Activated T-cell treated with anti-CD3 and anti-CD28 coated beads, Interleukin-2, amount 50 U/mL, for 48 hours (primary cell): ENCODE measurements around the gene GNB1.
"Not testable (repeated sequence)": the region's sequence is repeated elsewhere in the genome, so short reads cannot be mapped to it uniquely, and the experiment has no call there.

Experiments used
- DNase-seq, 2 experiments: peaks; one replicate each; pipeline ENCODE4 v3.0.0-alpha.2; 2020

GNB1 gene

GRCh38 chr1:1856161-1856560 lies 34.7 kb downstream of the GNB1 start:
- not testable (repeated sequence) for DNase-seq

GRCh38 chr1:1853593-1854257 lies 37.2 kb downstream of the GNB1 start:
- no peak for DNase-seq

GRCh38 chr1:1852619-1853414 lies 38.1 kb downstream of the GNB1 start:
- DNase-seq, result no peak

GRCh38 chr1:1847890-1848289 lies 43.0 kb downstream of the GNB1 start:
- DNase-seq, result no peak

GRCh38 chr1:1847061-1847850 lies 43.6 kb downstream of the GNB1 start:
- DNase-seq, result no peak

GRCh38 chr1:1846386-1846918 lies 44.4 kb downstream of the GNB1 start:
- no peak for DNase-seq

- no peak for DNase-seq
Measured at GRCh38 chr1:1842360-1843146, 48.3 kb downstream of the GNB1 start.

- no peak for DNase-seq
Measured at GRCh38 chr1:1841575-1841995, 49.3 kb downstream of the GNB1 start.

- DNase-seq, result no peak
Measured at GRCh38 chr1:1839311-1839965, 51.4 kb downstream of the GNB1 start.

GRCh38 chr1:1836119-1836518 lies 54.8 kb downstream of the GNB1 start:
- DNase-seq, result no peak

GRCh38 chr1:1835546-1835945 lies 55.3 kb downstream of the GNB1 start:
- no peak for DNase-seq

GRCh38 chr1:1833916-1834325 lies 57.0 kb downstream of the GNB1 start:
- DNase-seq, result no peak

- no peak for DNase-seq
Measured at GRCh38 chr1:1833456-1833855, 57.4 kb downstream of the GNB1 start.

- no peak for DNase-seq
Measured at GRCh38 chr1:1832820-1833219, 58.1 kb downstream of the GNB1 start.

- no peak for DNase-seq
Measured at GRCh38 chr1:1832166-1832565, 58.7 kb downstream of the GNB1 start.

GRCh38 chr1:1827089-1827848 lies 63.6 kb downstream of the GNB1 start:
- no peak for DNase-seq

- no peak for DNase-seq
Measured at GRCh38 chr1:1826356-1827088, 64.4 kb downstream of the GNB1 start.

- no peak for DNase-seq
Measured at GRCh38 chr1:1825217-1825616, 65.7 kb downstream of the GNB1 start.

- no peak for DNase-seq
Measured at GRCh38 chr1:1819762-1820161, 71.1 kb downstream of the GNB1 start.

GRCh38 chr1:1817221-1817620 lies 73.7 kb downstream of the GNB1 start:
- DNase-seq, result no peak
